ENCODE results near the gene PTHLH.

The PTHLH gene

DNA sequence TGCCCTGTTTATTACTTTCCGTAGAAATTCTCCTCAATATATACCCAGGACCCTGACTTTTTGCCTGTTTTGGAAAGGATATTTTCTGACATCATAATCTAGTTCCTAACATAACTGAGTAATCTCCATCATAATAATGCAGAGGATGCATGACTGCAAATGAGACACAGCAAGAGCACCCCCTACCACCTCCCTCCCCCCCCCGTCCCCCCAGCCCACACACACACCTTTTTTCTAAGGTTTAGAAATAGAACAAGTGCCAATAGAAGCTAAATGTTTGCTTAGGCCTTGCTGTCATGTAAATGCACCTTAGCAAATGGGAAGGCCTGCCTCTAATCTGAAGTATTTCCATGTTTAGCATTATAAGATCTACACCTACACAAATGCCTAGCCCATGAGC, at the start of gene PTHLH:
Gene PTHLH, minus strand, starts transcription at position 13 of the 400 bp plus-strand sequence. CDS start 3,239 bp downstream, outside the sequence.
- no peak for DNase-seq

DNA sequence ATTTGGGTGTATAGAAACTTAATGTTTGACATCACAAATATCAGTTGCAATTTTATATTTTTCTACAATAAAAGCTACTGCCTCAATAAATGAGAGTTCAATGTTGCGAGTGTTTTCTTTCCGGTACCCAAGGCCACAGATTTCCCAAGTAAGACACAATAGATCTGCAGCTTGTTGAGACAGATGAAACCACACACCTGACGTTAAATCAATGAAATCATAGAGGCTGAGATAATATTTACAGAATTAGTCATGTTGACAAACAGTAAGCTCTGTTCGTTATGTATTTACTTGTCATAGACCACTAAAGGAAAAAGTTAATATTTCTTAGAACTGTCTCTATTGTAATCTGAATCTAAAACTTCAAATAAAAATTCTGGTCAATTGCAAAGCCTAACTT, 49.2 kb upstream of the PTHLH start:
- DNase-seq: no peak

DNA sequence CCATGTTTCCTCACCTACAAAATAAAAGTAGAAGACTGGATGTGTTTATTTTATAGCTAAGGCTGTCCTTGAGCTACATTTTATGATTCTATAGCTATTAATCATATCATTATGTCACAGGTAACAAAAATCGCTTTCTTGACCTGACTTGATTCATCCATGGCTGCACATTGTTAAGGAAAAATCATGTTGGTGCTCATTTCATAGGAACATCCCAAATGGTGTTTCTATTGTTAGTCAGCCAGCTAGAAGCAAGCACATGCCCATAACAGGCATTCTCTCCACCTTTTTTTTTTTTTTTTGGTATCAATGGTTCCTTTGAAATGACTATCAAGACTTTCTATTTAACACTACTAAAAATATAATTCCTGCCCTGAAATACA, 45.3 kb upstream of the PTHLH start:
- no peak for DNase-seq

GRCh38 chr12:28017126-28017872, 44.8 kb upstream of the PTHLH start:
- DNase-seq: no peak

DNA sequence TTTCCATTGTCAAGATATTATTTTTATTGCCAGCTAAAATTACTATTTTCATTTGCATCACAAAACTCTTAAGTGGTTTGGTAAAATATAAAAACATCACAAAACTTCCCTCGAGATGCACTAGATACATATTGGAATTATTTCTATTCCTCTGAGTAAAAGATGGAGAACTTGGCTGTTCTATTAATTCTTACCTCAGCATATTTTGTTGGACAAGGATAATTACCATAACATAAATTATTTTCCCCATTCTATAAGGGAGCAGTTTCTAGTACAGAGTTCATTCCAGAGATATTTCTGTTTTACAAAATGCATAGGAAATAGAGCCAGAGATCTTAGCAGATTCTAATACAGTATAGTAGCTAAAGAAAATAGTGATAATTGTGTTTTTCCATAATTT, 42.6 kb upstream of the PTHLH start:
- no peak for DNase-seq

DNA sequence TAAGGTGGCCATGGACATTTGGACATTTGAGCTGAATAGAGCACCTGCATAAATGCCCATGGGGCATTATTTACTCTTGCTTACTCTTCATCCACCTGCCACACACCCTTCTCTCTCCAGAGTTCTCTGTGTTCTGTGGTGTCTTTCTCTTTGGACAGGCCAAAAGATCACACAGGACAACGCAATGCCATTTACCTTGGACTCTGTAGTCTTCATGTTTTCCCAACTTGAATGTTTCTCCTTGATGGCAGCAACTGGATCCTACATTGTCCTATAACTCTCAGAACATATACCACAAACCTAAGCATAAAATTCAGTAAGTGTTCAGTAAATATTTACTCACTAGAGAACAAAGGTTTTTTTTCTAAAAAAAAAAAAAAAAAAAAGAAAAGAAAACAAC, 41.7 kb upstream of the PTHLH start:
- no peak for DNase-seq

DNA sequence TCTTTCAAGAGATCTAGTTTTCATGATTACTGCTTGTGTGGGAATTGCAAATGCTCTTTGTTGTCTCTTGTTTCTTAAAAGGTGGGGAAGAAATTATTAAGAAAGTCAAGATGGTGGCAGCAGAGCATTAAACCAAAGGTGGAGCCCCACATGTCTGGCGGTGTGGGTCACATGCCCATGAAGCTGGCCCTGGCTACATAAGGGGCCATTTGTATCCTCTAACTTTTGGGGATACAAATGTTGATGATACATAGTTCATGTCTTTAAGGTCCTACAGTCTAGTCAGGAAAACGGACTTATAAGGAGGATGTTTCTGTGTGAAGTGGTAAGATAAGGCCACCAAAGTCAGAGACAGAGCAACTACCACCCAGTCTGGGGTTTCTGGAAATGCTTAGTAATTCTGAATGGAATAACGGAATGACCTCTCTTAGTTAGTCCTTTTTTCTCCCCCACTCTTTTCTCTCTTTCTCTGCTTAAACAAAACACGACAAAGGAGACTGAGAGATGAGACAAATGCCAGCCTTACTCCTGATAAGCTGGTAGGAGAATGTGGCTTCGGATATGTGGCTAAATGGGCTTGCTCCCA, 39.9 kb upstream of the PTHLH start:
- no peak for DNase-seq

- no peak for DNase-seq
Measured at GRCh38 chr12:28010036-28010435, 37.5 kb upstream of the PTHLH start.

- no peak for DNase-seq
Measured at GRCh38 chr12:27999970-28000369, 27.4 kb upstream of the PTHLH start.

DNA sequence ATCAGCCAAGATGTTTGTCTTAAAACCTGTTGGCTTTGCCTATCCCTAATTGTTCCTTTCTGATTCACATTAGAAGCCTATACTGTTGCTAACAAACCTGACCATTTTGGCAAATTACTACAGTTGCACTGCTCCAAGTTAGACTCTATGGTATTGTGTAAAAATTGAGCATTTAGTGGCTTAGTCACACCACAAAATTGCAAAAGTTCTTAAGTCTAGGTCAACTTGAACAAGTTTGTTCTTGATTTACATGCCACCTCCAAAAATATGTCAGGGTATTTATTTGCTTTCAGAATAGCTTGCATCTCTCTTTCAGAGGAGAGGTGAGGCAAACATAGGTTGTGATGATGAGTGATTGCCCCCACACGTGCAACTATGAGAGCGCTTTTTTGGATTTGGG, 27.0 kb upstream of the PTHLH start:
- DNase-seq: peak; percentile 41

DNA sequence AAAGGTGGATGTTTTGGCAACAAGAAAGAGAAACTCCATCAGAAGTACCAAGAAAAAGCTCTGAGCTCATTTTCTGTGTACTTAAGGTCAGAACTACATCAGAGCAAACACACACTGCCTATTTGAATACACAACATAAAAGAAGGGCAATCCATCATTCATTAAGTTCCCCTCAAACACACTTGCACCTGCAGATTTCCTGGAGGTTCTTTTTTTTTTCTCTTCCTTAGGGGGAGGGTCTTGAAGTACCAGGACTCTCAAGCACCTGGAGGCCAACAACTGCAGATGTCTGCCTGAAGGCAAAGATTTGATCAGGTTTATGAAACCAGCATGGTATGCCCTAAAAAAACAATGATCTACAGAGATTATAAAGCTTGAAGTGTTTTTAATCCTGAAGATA, 26.1 kb upstream of the PTHLH start:
- DNase-seq: no peak

DNA sequence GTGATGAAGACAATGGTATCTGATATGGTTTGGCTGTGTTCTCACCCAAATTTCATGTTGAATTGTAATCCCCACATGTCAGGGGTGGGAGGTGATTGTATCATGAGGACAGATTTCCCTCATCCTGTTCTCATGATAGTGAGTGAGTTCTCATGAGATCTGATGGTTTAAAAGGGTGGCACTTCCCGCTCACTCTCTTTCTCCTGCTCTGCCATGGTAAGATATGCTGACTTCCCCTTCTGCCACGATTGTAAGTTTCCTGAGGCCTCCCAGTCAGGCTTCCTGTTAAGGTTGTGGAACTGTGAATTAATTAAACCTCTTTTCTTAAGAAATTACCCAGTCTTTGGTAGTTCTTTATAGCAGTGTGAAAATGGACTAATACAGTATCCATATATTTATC, 25.6 kb upstream of the PTHLH start:
- DNase-seq: no peak

- DNase-seq: no peak
Measured at GRCh38 chr12:27996761-27997160, 24.2 kb upstream of the PTHLH start.

DNA sequence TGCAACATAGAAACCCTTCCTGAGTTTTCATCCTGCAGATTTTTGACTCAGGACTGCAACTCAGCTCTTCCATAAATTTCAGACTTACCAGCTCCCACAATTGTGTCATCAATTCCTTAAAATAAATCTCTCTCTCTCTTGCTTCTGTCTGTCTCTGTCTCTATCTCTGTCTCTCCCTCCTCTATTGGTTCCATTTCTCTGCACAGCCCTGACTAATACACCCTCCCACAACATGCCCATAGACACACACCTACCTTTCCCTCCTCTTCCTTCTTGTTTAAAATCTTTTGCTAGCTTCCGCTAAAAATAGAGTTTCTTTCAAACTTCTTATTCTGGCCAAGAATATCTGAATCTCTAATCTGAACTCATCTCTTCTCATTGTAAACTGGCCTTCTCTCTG, 22.9 kb upstream of the PTHLH start:
- no peak for DNase-seq

- no peak for DNase-seq
Measured at GRCh38 chr12:27988594-27989233, 16.2 kb upstream of the PTHLH start.

- DNase-seq: no peak
Measured at GRCh38 chr12:27987331-27987730, 14.8 kb upstream of the PTHLH start.

- DNase-seq: peak; percentile 85
Measured at GRCh38 chr12:27984275-27984674, 11.7 kb upstream of the PTHLH start.

GRCh38 chr12:27982951-27983350, 10.4 kb upstream of the PTHLH start:
- DNase-seq: no peak

DNA sequence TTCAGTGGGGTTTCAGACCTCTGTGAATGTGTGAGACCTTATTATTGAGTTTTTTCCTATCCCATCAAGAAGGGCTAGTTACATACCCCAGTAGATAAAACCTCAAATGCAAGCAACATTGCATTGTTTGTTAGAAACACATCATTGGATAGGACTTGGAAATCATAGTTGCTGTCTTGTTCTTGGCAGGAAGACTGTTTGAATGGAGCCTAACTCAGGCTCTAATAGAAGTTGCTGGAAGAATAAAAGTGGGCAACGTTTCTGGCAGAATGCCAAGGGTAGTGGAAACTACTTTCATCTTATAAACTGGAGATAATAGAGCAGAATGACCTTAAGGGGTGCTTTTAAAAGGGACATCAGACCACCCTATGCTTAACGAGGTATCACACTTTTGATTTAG, 9.9 kb upstream of the PTHLH start:
- DNase-seq: peak; percentile 24

DNA sequence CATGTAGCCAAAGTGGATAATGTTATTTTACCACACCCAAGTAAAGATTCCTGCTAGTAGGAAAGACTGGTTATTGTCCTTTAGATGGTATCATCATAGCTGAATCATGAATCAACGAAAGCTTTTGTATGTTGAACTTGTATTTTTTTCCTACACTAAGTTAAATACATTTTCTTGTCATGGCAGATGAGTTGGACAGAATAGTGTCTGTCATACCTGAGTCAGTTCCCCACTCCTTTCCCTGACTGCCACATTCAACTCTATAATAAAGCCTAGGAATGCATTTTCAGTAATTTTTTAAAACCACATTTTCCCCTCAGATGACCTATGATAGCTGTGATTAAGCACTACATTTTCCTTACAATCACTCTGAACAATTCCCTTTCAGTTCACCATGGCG, 9.3 kb upstream of the PTHLH start:
- DNase-seq: peak; percentile 90

DNA sequence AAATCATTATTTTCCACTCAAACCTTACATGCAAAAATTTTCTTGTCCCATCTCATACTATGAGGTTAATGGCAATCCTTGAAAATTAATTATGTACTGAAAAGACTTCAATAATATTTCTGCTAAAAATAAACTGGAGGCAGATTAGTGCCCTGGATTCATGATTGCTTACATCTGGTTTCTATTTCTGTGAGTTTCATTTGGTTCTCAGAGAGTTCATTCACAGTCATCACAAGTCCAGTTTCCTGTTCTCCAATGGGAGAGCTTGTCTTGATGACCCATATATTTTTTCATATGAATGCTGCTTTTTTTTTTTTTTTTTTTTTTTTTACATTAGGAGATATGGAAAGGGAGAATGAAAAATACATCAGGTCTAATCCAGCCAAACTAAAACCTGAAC, 6.6 kb upstream of the PTHLH start:
- peak; percentile 62 for DNase-seq

- DNase-seq: peak; percentile 69
Measured at GRCh38 chr12:27975222-27976136, 2.9 kb upstream of the PTHLH start.

DNA sequence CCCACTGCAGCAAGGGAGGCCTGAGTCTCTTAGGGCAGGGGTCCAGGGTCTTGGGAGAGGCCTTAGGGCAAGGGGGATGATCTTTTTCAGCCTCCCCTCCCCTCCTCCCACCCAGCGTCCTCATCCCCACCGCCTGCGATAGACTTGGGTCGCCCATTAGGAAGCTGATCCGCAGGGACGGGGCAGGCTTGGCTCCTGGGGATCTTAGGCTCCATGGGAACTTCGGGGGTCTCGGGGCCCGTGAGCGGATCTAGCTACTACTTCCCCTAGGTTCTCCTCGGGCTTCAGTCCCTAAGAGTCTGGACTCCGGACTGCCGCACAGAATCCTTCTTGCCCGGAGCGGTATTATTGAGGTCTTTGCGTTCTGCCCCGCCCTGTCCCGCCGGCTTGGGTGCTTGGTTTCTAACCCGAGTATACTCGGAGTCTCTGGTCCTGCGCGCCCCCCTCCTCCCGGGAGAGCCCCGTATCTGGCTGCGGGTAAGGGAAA, 2.2 kb upstream of the PTHLH start:
- no peak for DNase-seq

Measured in fibroblast of skin of right biceps (primary cell).